ENCODE data around the gene MAP2K2.

The MAP2K2 gene

DNA sequence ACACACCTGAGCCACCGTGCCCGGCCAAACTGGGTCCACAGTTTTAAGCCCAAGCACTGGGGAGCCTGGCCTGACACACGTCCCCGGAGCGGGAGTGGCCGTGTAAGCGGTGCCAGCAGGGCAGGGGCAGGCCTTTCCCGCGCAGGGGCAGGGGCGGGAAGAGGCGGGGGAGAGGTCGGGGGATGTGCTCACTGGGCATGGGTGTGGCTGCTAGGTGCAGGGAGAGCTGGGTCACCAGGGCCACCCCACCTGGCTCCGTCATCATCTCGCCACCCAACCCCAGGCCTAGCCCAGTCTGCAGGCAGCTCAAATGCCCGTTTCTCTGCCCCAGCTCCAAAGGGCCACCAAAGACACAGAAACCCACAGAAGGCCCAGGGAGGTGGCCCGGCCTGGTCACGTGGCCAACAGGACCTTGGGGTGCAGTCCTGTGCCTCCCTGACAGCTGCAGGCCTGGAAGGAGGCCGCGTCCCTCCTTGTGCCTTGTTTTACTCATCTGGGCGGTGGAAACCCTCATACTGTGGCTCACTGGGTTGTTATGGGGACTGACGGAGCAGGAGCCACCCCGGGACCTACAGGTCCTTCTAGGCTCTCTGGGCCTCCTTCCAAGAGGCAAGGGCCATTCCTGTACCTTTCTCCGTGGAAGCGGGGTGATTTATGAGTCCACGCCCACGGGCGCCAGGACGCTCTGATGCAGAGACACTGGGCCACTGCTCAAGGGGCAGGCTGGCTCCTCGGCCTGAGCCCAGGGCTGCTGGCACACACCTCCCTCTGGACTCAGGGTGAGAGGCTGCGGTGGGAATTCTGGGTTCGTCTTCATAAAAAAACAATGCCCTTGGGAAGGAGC is 27.7 kb downstream of the MAP2K2 start:
- TF ChIP-seq TAF1 (IDR thresholded peaks at IDR 0.05; ENCODE audit: borderline replicate concordance, insufficient read depth, low read length) (no peak), POLR2AphosphoS5 (IDR thresholded peaks at IDR 0.05; ENCODE audit: low read depth, low read length) (no peak), FOXP2 (optimal IDR thresholded peaks at IDR 0.05; ENCODE audit: borderline replicate concordance, extremely low read depth, extremely low read length, insufficient read depth) (no peak), SIN3A (IDR thresholded peaks at IDR 0.05; ENCODE audit: borderline replicate concordance, insufficient read depth, low read length) (no peak)
- TF ChIP-seq, protein P1, sequence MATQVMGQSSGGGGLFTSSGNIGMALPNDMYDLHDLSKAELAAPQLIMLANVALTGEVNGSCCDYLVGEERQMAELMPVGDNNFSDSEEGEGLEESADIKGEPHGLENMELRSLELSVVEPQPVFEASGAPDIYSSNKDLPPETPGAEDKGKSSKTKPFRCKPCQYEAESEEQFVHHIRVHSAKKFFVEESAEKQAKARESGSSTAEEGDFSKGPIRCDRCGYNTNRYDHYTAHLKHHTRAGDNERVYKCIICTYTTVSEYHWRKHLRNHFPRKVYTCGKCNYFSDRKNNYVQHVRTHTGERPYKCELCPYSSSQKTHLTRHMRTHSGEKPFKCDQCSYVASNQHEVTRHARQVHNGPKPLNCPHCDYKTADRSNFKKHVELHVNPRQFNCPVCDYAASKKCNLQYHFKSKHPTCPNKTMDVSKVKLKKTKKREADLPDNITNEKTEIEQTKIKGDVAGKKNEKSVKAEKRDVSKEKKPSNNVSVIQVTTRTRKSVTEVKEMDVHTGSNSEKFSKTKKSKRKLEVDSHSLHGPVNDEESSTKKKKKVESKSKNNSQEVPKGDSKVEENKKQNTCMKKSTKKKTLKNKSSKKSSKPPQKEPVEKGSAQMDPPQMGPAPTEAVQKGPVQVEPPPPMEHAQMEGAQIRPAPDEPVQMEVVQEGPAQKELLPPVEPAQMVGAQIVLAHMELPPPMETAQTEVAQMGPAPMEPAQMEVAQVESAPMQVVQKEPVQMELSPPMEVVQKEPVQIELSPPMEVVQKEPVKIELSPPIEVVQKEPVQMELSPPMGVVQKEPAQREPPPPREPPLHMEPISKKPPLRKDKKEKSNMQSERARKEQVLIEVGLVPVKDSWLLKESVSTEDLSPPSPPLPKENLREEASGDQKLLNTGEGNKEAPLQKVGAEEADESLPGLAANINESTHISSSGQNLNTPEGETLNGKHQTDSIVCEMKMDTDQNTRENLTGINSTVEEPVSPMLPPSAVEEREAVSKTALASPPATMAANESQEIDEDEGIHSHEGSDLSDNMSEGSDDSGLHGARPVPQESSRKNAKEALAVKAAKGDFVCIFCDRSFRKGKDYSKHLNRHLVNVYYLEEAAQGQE (IDR thresholded peaks at IDR 0.05; ENCODE audit: insufficient read depth in 1 of 2, low read depth in 2 of 2, low read length in 2 of 2): no peak

DNA sequence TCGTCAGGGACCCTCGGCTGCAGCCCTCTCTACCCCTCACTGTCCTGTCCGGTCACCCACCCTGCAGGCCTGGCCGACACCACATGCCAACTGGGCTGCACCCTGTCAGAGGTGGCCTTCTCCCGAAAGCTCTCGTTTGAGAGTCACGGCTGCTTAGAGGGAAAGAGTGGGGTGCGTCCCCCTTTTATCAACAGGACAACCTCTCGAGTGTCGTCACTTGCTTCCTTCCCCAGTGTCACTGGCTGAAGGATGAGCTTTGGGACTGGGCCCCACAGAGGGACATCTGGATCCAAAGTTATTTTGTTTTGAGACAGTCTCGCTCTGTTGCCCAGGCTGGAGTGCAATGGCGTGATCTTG is 28.5 kb downstream of the MAP2K2 start:
- TF ChIP-seq FOXP2 (optimal IDR thresholded peaks at IDR 0.05; ENCODE audit: borderline replicate concordance, extremely low read depth, extremely low read length, insufficient read depth) (no peak), SIN3A (IDR thresholded peaks at IDR 0.05; ENCODE audit: borderline replicate concordance, insufficient read depth, low read length) (no peak), TAF1 (IDR thresholded peaks at IDR 0.05; ENCODE audit: borderline replicate concordance, insufficient read depth, low read length) (no peak)
- TF ChIP-seq, protein P1 (IDR thresholded peaks at IDR 0.05; ENCODE audit: insufficient read depth in 1 of 2, low read depth in 2 of 2, low read length in 2 of 2): no peak

DNA sequence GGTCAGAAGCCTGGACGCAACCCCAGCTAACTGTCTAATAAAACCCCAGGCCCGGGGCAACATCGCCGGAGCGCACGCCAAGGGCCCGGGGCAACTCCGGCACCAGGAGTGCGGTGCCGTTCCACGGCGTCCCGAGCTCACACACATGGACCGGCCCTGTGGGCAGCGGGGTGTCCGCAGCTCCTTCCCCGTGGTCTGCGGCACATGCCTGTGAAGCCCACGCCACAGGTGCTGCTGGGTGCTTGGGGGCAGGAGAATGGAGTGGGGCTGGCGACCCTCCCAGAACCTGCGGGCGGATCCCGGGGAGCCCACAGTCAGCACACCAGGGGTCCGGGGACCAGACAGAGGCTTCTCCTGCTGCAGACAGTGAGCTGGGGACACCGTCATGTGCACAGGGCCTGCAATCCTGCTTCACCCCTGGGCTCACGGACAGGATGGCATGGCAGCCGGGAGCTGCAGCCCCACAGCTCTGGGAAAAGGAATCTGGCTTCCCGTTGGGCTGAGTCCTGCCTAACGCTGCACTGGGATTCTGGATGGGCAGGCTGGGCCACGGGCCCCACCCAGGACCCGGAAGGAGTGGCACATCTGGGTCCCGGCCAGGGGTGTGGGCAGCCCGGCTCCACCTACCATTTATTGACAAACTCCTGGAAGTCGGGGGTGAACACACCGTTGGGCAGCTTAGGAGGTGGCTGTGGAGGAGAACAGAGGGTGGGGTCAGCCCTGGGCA is 29.0 kb downstream of the MAP2K2 start:
- TF ChIP-seq, protein P1 (IDR thresholded peaks at IDR 0.05; ENCODE audit: insufficient read depth in 1 of 2, low read depth in 2 of 2, low read length in 2 of 2): no peak
- TF ChIP-seq SIN3A (IDR thresholded peaks at IDR 0.05; ENCODE audit: borderline replicate concordance, insufficient read depth, low read length): no peak
- TF ChIP-seq POLR2AphosphoS5 (IDR thresholded peaks at IDR 0.05; ENCODE audit: low read depth, low read length): no peak
- no peak for TF ChIP-seq FOXP2 (optimal IDR thresholded peaks at IDR 0.05; ENCODE audit: borderline replicate concordance, extremely low read depth, extremely low read length, insufficient read depth)
- TF ChIP-seq TAF1 (IDR thresholded peaks at IDR 0.05; ENCODE audit: borderline replicate concordance, insufficient read depth, low read length): no peak

DNA sequence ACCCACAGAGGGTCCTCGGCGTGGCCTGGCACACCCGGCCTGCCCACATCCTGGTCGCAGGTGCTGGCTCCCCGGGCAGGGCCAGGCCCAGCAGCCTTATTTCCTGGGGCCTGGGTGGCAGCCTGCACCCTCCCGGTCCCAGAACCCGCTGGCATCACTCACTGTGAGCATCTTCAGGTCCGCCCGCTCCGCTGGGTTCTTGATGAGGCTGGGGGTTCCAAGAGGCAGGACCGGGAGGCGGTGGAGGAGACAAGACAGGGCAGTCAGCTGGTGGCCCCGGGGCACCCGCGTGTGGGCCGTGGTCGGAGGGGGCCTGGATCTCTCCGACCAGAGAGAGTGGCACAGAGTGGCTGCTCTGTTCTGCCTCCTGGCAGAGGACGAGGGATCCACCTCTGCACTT is 29.6 kb downstream of the MAP2K2 start:
- TF ChIP-seq FOXP2 (optimal IDR thresholded peaks at IDR 0.05; ENCODE audit: borderline replicate concordance, extremely low read depth, extremely low read length, insufficient read depth) (no peak), POLR2AphosphoS5 (IDR thresholded peaks at IDR 0.05; ENCODE audit: low read depth, low read length) (no peak), SIN3A (IDR thresholded peaks at IDR 0.05; ENCODE audit: borderline replicate concordance, insufficient read depth, low read length) (no peak), TAF1 (IDR thresholded peaks at IDR 0.05; ENCODE audit: borderline replicate concordance, insufficient read depth, low read length) (no peak)
- TF ChIP-seq, protein P1 (IDR thresholded peaks at IDR 0.05; ENCODE audit: insufficient read depth in 1 of 2, low read depth in 2 of 2, low read length in 2 of 2): no peak
